MM.1S (cell line): Measurements from ENCODE around the gene MITF.

ENCODE experiments used
- DNase-seq: peaks from one replicate; pipeline ENCODE4 v3.0.0-alpha.2; 2015
- H2AFZ ChIP-seq: fragments of 300-600 bp; sonication (generic); 2 replicates; pipeline ENCODE4 v1.6.0; 2016; ENCODE audit warnings: antibody characterized with exemption, low read length
- H3F3A ChIP-seq: fragments of 300-600 bp; sonication (generic); 2 replicates; pipeline ENCODE4 v1.6.1; 2016; ENCODE audit warnings: mild to moderate bottlenecking, antibody characterized with exemption, low read length, moderate library complexity, mixed read lengths; ENCODE audit not compliant: insufficient read depth
- H3K27ac ChIP-seq: fragments of 300-600 bp; sonication (generic); 2 replicates; pipeline ENCODE4 v1.5.1; 2016; ENCODE audit warnings: mild to moderate bottlenecking, low read length
- H3K27me3 ChIP-seq: fragments of 300-600 bp; sonication (generic); replicated peaks from 2 replicates; pipeline ENCODE4 v1.6.0; 2016; ENCODE audit warnings: low read length; ENCODE audit not compliant: insufficient read depth
- H3K36me3 ChIP-seq: fragments of 300-600 bp; sonication (generic); replicated peaks from 2 replicates; pipeline ENCODE4 v1.6.1; 2016; ENCODE audit warnings: mild to moderate bottlenecking, low read length, mixed read lengths; ENCODE audit not compliant: insufficient read depth
- H3K4me1 ChIP-seq: fragments of 300-600 bp; sonication (generic); 2 replicates; pipeline ENCODE4 v1.6.1; 2016; ENCODE audit warnings: low read length, mixed read lengths
- H3K4me2 ChIP-seq: fragments of 300-600 bp; sonication (generic); 2 replicates; pipeline ENCODE4 v1.6.0; 2016; ENCODE audit warnings: low read depth, low read length
- H3K4me3 ChIP-seq: fragments of 300-600 bp; sonication (generic); 2 replicates; pipeline ENCODE4 v1.5.1; 2016; ENCODE audit warnings: low read length, mixed read lengths
- H3K79me2 ChIP-seq: fragments of 300-600 bp; sonication (generic); 2 replicates; pipeline ENCODE4 v1.6.1; 2016; ENCODE audit warnings: mixed run types, low read length, mixed read lengths
- H3K9ac ChIP-seq: fragments of 300-600 bp; sonication (generic); 2 replicates; pipeline ENCODE4 v1.6.1; 2016; ENCODE audit warnings: low read length, mixed read lengths
- H3K9me2 ChIP-seq: fragments of 300-600 bp; sonication (generic); replicated peaks from 2 replicates; pipeline ENCODE4 v1.6.1; 2016; ENCODE audit warnings: mild to moderate bottlenecking, low read length, mixed read lengths; ENCODE audit not compliant: insufficient read depth
- H3K9me3 ChIP-seq: fragments of 300-600 bp; sonication (generic); replicated peaks from 2 replicates; pipeline ENCODE4 v1.6.1; 2016; ENCODE audit warnings: mild to moderate bottlenecking, low read length, mixed read lengths; ENCODE audit not compliant: insufficient read depth
- H4K20me1 ChIP-seq: fragments of 300-600 bp; sonication (generic); 2 replicates; pipeline ENCODE4 v1.6.1; 2016; ENCODE audit warnings: mild to moderate bottlenecking, low read length, moderate library complexity, mixed read lengths; ENCODE audit not compliant: insufficient read depth
- EZH2 ChIP-seq: fragments of 300-600 bp; sonication (generic); optimal IDR thresholded peaks from 2 replicates; pipeline ENCODE3; 2017; ENCODE audit warnings: low read depth, mild to moderate bottlenecking, antibody characterized with exemption, low read length, mixed read lengths
- EZH2phosphoT487 ChIP-seq: fragments of 300-600 bp; sonication (generic); IDR thresholded peaks from 2 replicates; pipeline ENCODE4 v1.6.1; 2018; ENCODE audit warnings: antibody characterized with exemption, low read length
- TF ChIP-seq, protein P1 (sequence below): fragments of 300-600 bp; sonication (generic); IDR thresholded peaks from 2 replicates; pipeline ENCODE4 v1.5.1; 2016; ENCODE audit warnings: antibody characterized with exemption, low read length, mixed read lengths

The MITF gene

GRCh38 chr3:69864766-69865165 lies 125.5 kb downstream of the MITF start:
- no peaks in the 10 kb centered on the region for H3F3A ChIP-seq
- DNase-seq: no peak
- no peak overlapping the region for H2AFZ ChIP-seq

DNA sequence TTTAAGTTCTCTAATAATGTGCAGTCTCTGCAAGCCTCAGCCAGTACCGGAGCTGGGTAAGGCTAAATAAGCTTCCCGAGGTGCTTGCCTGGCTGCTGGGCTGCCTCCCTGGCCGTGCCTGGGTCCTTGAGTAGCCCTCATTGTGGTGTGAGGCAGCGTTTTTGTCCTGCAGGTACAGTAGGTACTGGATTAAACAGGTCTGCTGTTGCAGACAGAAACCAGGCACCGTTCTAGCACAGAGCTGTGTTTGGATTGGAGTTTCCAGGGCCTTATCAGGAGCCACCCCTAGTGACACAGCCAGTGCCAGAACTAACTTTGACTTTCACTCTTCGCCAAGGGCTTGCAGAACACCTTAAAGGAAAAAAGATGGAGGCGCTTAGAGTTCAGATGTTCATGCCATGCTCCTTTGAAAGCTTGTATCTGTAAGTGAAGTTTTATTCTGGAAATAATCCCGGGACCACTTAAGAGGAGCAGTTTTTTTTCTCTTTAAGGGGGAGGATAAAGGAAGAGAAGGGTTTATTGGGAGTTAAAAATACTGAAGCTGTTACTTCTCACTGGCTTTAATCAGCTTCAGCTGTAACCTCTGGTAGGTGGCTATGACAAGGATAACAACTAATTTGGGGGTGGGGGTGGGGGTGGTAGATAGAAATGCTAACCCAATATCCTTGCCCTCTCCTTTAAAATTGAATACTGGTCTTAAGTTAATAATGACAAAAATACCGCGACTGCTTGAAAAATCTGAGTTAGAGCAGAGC lies 126.8 kb downstream of the MITF start:
- H3K27ac ChIP-seq: no peak overlapping the region
- H3K4me1 ChIP-seq: no peaks in the 10 kb centered on the region
- H3K4me2 ChIP-seq: no peak overlapping the region
- no peaks in the 10 kb centered on the region for H4K20me1 ChIP-seq
- no peak for TF ChIP-seq EZH2
- TF ChIP-seq, protein P1, sequence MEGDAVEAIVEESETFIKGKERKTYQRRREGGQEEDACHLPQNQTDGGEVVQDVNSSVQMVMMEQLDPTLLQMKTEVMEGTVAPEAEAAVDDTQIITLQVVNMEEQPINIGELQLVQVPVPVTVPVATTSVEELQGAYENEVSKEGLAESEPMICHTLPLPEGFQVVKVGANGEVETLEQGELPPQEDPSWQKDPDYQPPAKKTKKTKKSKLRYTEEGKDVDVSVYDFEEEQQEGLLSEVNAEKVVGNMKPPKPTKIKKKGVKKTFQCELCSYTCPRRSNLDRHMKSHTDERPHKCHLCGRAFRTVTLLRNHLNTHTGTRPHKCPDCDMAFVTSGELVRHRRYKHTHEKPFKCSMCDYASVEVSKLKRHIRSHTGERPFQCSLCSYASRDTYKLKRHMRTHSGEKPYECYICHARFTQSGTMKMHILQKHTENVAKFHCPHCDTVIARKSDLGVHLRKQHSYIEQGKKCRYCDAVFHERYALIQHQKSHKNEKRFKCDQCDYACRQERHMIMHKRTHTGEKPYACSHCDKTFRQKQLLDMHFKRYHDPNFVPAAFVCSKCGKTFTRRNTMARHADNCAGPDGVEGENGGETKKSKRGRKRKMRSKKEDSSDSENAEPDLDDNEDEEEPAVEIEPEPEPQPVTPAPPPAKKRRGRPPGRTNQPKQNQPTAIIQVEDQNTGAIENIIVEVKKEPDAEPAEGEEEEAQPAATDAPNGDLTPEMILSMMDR: no peak
- no peak for TF ChIP-seq EZH2phosphoT487
- no peaks in the 10 kb centered on the region for H3K9me2 ChIP-seq
- no peaks in the 10 kb centered on the region for H3K27me3 ChIP-seq
- H3K36me3 ChIP-seq: no peaks in the 10 kb centered on the region
- no peaks in the 10 kb centered on the region for H3K79me2 ChIP-seq
- H3K9me3 ChIP-seq: no peaks in the 10 kb centered on the region
- no peak overlapping the region for H2AFZ ChIP-seq
- no peak overlapping the region for H3K4me3 ChIP-seq
- H3K9ac ChIP-seq: no peak overlapping the region
- H3F3A ChIP-seq: no peaks in the 10 kb centered on the region
- no peak for DNase-seq

More at GRCh38 chr3:69864766-69865165, 125.5 kb downstream of the MITF start:
- no peak overlapping the region for H3K27ac ChIP-seq
- H3K9me3 ChIP-seq: no peaks in the 10 kb centered on the region
- no peaks in the 10 kb centered on the region for H3K27me3 ChIP-seq
- no peaks in the 10 kb centered on the region for H3K9me2 ChIP-seq
- no peaks in the 10 kb centered on the region for H3K79me2 ChIP-seq
- no peak overlapping the region for H3K4me3 ChIP-seq
- H3K4me1 ChIP-seq: no peaks in the 10 kb centered on the region
- no peak overlapping the region for H3K4me2 ChIP-seq
- H3K36me3 ChIP-seq: no peaks in the 10 kb centered on the region
- no peaks in the 10 kb centered on the region for H4K20me1 ChIP-seq
- TF ChIP-seq EZH2: no peak
- no peak for TF ChIP-seq EZH2phosphoT487
- TF ChIP-seq, protein P1: no peak
- no peak overlapping the region for H3K9ac ChIP-seq

- Histone ChIP-seq H3K27ac (no peak overlapping the region), H3K79me2 (no peaks in the 10 kb centered on the region), H3K9me2 (no peaks in the 10 kb centered on the region), H2AFZ (no peak overlapping the region), H3K4me1 (no peaks in the 10 kb centered on the region), H3K9me3 (no peaks in the 10 kb centered on the region), H3K4me3 (no peak overlapping the region), H3K27me3 (no peaks in the 10 kb centered on the region), H3K9ac (no peak overlapping the region), H3K36me3 (no peaks in the 10 kb centered on the region), H3K4me2 (no peak overlapping the region), H3F3A (no peaks in the 10 kb centered on the region), H4K20me1 (no peaks in the 10 kb centered on the region)
- DNase-seq: no peak
- TF ChIP-seq EZH2 (no peak), EZH2phosphoT487 (no peak)
- TF ChIP-seq, protein P1: no peak
These were observed 127.9 kb downstream of the MITF start for GRCh38 chr3:69866988-69867720.
